Measurements from ENCODE around the gene GAS5. TPM values are rescaled to one million over a fixed set of nuclear protein-coding genes. Genes with fewer than 3 reads are reported as not detected.
"Not testable (repeated sequence)": the region's sequence is repeated elsewhere in the genome, so short reads cannot be mapped to it uniquely, and the experiment has no call there.

The GAS5 gene
- total RNA-seq, 1 donor from 2014 or later, result 631 TPM

- no peak for DNase-seq (ENCODE audit: low spot score in 2 of 2, unreplicated experiment in 2 of 2)
- no peak overlapping the region for H3K27ac Mint-ChIP-seq
- no peaks in the 10 kb centered on the region for H3K27me3 Mint-ChIP-seq (ENCODE audit: low read depth)
- H3K9me3 Mint-ChIP-seq, result peaks cover 3% of the 10 kb centered on the region
- H3K4me3 Mint-ChIP-seq, result no peak overlapping the region
- TF ChIP-seq CTCF (IDR thresholded peaks at IDR 0.05; ENCODE audit: unreplicated experiment), result no peak
- H3K36me3 Mint-ChIP-seq, result peaks cover 26% of the 10 kb centered on the region
- no peaks in the 10 kb centered on the region for H3K4me1 Mint-ChIP-seq
Observed at GRCh38 chr1:173884701-173885100, 16.9 kb upstream of the GAS5 start.

GRCh38 chr1:173881117-173881516 is 13.3 kb upstream of the GAS5 start:
- DNase-seq (ENCODE audit: low spot score in 2 of 2, unreplicated experiment in 2 of 2); H3K27ac Mint-ChIP-seq; H3K9me3 Mint-ChIP-seq; H3K27me3 Mint-ChIP-seq (ENCODE audit: low read depth); H3K4me3 Mint-ChIP-seq; H3K4me1 Mint-ChIP-seq: not testable (repeated sequence)
- peaks cover 28% of the 10 kb centered on the region for H3K36me3 Mint-ChIP-seq

- Mint-ChIP-seq H3K27ac (no peak overlapping the region), H3K4me3 (no peak overlapping the region), H3K27me3 (ENCODE audit: low read depth) (no peaks in the 10 kb centered on the region), H3K9me3 (peaks cover 3% of the 10 kb centered on the region), H3K36me3 (peaks cover 37% of the 10 kb centered on the region), H3K4me1 (no peaks in the 10 kb centered on the region)
- no peak for TF ChIP-seq CTCF (IDR thresholded peaks at IDR 0.05; ENCODE audit: unreplicated experiment)
- DNase-seq (ENCODE audit: low spot score in 2 of 2, unreplicated experiment in 2 of 2), result no peak
Observed at GRCh38 chr1:173878251-173878650, 10.5 kb upstream of the GAS5 start.

GRCh38 chr1:173876732-173877131 is 8.9 kb upstream of the GAS5 start:
- DNase-seq (ENCODE audit: low spot score in 2 of 2, unreplicated experiment in 2 of 2), result no peak
- Mint-ChIP-seq H3K9me3 (peaks cover 3% of the 10 kb centered on the region), H3K36me3 (peaks cover 41% of the 10 kb centered on the region), H3K4me3 (no peak overlapping the region), H3K4me1 (peaks cover 2% of the 10 kb centered on the region), H3K27ac (no peak overlapping the region), H3K27me3 (ENCODE audit: low read depth) (no peaks in the 10 kb centered on the region)
- TF ChIP-seq CTCF (IDR thresholded peaks at IDR 0.05; ENCODE audit: unreplicated experiment), result no peak

GRCh38 chr1:173871500-173871899 is 3.7 kb upstream of the GAS5 start:
- Mint-ChIP-seq H3K4me1 (peaks cover 21% of the 10 kb centered on the region), H3K9me3 (no peaks in the 10 kb centered on the region), H3K4me3 (no peak overlapping the region), H3K36me3 (peaks cover 34% of the 10 kb centered on the region), H3K27ac (no peak overlapping the region), H3K27me3 (ENCODE audit: low read depth) (no peaks in the 10 kb centered on the region)
- TF ChIP-seq CTCF (IDR thresholded peaks at IDR 0.05; ENCODE audit: unreplicated experiment), result no peak
- no peak for DNase-seq (ENCODE audit: low spot score in 2 of 2, unreplicated experiment in 2 of 2)

GRCh38 chr1:173871091-173871490 is 3.3 kb upstream of the GAS5 start:
- no peak overlapping the region for H3K27ac Mint-ChIP-seq
- peaks cover 38% of the 10 kb centered on the region for H3K36me3 Mint-ChIP-seq
- no peak for TF ChIP-seq CTCF (IDR thresholded peaks at IDR 0.05; ENCODE audit: unreplicated experiment)
- H3K4me3 Mint-ChIP-seq, result no peak overlapping the region
- no peaks in the 10 kb centered on the region for H3K9me3 Mint-ChIP-seq
- peaks cover 25% of the 10 kb centered on the region for H3K4me1 Mint-ChIP-seq
- no peaks in the 10 kb centered on the region for H3K27me3 Mint-ChIP-seq (ENCODE audit: low read depth)
- DNase-seq (ENCODE audit: low spot score in 2 of 2, unreplicated experiment in 2 of 2), result no peak
